ENCODE results near the gene MDP1.
A peak's percentile ranks its signal among the peaks of the same experiment; 100 is the strongest.

Gene MDP1

DNA sequence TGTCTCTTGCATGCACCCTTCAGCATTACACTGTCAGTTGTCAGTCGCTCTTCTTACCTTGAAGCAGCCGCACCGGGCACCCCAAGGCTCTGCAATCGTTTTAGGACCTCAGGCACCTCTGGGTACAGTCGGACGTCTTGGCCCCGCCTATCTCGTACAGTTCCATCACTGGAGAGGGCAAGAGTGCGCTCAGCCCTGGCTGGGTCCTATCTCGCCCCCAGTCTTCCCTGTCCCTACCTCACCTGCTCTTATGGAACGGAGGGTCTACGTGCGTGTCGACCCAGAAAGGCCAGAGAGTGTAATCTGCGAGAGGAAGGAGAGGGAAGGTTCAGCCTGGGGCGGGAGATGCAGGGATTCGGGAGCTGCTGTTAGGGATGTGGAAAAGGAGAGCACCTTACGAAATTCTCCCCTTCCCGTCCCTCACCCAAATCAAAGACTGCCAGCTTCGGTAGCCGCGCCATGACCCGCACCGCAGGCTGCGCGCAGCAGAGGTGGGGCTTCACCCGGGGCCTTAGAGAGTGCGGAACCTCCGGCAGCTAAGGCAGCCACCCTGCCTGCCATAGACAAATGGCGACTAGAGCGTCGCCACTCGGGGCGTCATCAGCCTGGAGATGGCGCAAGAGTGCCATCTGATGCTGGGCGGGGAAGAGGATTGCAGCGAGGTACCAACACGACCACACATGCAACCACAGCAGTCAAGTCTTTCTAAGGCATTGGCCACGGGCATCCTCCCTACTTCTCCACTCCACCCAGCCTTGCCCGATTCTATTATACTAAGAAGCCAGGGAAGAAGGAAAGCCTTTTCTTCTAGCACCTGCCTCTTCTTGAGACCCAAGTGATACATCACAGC, at the start of gene MDP1:
Gene MDP1 (minus strand): TSS at position 572 of the 850 bp plus-strand sequence. CDS start 111 bp downstream, at position 461.
- DNase-seq = peak; percentile 92 to 95
- TF ChIP-seq POLR2A (IDR thresholded peaks at IDR 0.05; ENCODE audit: low read length) (peak; percentile 94), GATA1 (IDR thresholded peaks at IDR 0.05; ENCODE audit: low read depth, low read length) (no peak)

DNA sequence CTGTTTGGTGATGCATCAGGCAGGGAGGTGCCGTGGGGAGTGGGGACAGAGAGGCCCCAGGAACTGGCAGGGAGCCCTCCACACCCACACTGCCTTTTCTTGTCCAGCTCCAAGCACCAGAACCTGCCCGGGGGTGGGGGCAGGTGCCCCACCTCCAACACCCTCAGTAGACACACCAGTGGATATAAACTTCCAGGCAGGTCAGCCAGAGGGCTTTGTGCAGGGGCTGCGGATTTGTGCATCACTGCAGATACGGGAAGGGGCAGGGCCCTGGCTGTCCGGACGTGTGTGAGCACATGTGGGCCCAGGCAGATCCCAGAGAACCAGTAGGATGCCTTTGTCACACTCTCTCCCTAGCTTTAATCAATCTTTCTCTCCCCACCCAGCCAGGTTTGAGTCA, 48.4 kb upstream of the MDP1 start:
- DNase-seq = no peak
- TF ChIP-seq GATA1 (IDR thresholded peaks at IDR 0.05; ENCODE audit: low read depth, low read length) = no peak
- no peak for TF ChIP-seq POLR2A (IDR thresholded peaks at IDR 0.05; ENCODE audit: low read length)

DNA sequence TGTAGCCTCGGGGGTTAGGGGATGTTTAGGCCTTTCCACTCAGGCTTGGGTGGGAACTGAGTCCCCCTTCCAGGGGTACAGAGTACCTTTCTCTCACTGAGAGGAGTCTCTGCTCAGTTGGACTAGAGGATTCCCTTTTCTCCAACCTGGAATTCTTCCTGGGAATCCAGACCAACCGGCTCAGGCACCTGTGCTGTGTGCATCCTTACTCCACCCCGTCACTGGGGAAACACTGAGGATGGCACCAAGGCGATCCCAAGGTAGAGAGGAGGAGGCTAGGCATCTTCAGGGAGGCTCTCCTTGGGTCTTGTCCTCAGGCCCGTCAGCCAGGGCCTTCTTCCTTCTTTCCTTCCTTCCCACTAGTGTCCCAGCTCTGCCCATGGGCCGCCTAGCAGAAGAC, 48.0 kb upstream of the MDP1 start:
- no peak for TF ChIP-seq GATA1 (IDR thresholded peaks at IDR 0.05; ENCODE audit: low read depth, low read length)
- TF ChIP-seq POLR2A (IDR thresholded peaks at IDR 0.05; ENCODE audit: low read length) = no peak
- DNase-seq = no peak

DNA sequence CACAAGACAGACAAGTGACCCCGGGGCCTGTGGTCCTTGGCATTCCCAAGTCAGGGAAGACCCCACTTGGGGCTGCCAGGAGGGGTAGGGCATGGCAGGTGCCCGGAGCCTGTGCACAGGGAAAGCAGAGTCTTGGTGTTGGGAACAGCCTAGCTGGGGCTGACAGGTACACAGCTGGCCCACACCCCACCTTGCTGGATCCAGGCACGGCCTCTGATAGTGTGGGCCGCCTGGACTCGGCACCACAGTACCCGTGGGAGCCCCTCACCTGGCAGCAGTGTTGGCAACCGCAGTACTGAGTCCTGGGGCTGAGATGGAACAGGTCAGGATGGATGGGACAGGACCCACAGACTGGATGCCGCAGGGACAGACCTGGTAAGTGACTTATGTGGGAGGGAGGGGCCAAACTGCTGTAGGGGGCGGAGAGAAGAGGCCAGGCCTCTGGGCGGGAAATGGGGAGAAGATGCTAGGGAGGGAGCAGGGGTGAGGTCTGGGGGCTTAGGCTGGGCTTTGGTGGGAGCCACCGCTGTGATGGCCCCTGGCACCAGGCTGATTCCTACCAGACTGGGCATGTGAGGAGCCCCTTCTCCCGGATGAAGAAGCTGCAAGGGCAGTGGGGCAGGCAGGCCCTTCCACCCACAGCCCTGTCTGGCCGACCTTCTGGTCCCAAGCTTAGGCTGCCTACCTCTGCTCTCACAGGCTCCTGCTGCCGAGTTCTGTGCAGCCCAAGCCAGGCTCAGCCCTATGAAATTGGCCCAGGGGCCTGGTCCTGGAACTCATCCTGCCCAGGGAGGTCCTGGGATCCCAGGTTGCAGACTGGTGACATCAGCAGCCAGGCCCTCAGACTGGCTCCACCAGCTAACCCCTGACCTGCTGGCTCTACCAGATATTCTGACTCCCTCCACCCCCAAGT, 47.2 kb upstream of the MDP1 start, which contains the start of gene TGM1:
Gene TGM1 (minus strand): TSS at position 357 of the 913 bp plus-strand sequence. CDS start 825 bp downstream, outside the sequence.
- peak; percentile 18 to 62 for DNase-seq
- no peak for TF ChIP-seq POLR2A (IDR thresholded peaks at IDR 0.05; ENCODE audit: low read length)
- no peak for TF ChIP-seq GATA1 (IDR thresholded peaks at IDR 0.05; ENCODE audit: low read depth, low read length)

DNA sequence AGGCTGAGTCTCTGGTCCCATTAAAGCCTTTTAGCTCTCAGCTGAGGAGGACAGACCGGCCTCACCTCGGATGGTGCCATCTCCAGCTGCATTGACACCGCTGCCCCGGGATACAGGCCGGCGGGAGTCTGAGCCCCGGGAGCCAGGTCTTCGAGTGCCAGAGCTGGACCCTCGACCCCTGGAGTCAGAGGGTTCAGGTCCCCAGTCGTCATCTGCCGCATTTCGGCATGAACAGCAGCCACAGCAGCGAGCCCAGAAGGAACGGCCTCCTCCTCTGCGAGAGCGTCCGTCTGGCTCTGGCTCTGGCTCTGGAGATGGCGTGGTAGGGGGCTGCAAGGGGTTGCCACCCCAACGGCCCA, 46.1 kb upstream of the MDP1 start:
- DNase-seq = no peak
- TF ChIP-seq POLR2A (IDR thresholded peaks at IDR 0.05; ENCODE audit: low read length) (no peak), GATA1 (IDR thresholded peaks at IDR 0.05; ENCODE audit: low read depth, low read length) (no peak)

DNA sequence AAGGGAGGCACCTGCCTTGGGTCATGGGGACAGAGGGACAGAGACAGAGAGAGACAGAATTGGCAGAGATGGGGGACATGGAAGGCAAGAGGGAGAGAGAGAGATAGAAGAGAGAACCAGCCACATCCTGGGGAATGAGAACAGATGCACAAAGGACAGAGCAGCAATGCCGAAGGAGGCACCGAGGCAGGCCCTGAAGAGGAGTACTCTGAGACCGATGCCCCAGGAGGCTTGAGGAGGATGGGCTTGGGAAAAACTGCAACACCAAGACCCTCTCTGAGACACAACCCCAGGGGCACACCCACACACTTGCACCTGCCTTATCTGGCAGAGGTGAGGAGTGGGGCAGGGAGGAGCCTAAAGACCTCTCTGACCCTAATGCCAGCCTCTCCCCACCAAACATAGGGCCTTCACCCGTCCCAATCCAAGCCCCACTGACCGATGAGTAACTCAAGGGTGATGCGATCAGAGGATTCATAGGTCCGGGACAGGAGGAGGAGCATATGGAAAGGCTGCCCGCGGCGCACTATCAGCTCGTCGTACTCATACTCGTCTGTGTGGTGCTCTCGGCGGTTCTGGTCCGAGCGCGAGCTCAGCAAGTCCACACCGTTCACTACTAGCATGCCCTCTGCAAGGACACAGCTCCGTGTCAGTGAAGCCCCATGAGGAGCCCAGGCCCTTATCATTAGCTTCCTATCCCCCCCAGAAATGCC, 45.5 kb upstream of the MDP1 start:
- DNase-seq = no peak
- TF ChIP-seq POLR2A (IDR thresholded peaks at IDR 0.05; ENCODE audit: low read length) (no peak), GATA1 (IDR thresholded peaks at IDR 0.05; ENCODE audit: low read depth, low read length) (no peak)

DNA sequence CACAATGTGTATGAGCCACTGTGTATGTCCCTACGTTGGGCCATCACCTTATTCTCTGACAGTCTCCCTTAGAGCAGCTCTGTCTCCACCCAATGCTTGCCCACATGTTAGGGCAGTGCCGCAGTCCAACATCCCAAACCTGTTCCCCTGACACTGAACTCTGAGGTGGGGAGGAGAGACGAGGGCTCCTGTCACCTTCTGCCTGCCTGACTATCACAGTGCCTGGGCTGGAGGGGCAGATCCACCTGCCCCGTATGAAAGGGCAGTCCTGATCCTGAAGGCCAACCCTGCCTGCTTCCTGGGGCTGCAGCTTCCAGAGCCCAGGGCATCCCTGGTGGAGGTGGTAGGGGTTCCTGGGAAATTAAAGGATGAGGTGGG, 44.9 kb upstream of the MDP1 start:
- no peak for DNase-seq
- TF ChIP-seq POLR2A (IDR thresholded peaks at IDR 0.05; ENCODE audit: low read length) (no peak), GATA1 (IDR thresholded peaks at IDR 0.05; ENCODE audit: low read depth, low read length) (no peak)

DNA sequence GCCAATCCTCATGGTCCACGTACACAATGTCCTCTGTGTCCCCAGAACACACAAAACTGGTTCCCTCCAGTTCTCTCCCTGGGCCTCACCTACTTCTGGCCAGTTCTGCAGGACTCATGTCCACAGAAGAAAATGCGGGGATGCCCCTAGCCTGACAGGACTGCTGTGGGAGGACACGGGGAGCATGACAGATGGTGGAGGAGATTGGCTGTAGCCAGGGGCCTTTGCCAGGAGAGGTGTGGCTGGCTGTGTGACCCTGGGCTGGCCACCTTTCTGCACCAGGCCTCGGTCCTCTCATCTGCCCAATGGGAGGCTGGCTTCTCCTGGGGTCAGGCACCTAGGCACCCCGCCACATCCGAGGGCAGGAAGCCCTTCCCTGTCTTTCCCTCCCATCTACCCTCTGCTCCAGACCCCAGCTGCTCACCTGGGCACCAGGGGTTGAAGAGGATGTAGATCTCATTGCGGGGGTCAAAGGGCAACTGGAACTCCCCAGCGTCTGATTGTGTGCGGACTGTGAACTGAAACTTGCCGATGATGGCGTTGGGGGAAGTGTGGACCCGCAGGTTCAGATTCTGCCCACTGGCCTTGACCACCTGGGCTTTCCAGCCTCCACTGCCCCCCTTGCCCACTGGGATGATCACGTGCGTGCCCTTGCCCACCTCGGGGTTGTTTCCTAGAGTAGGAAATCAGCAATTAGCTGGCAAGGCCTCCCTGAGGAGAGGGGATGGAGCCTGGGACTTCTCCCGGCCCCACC, 44.3 kb upstream of the MDP1 start:
- TF ChIP-seq GATA1 (IDR thresholded peaks at IDR 0.05; ENCODE audit: low read depth, low read length) (no peak), POLR2A (IDR thresholded peaks at IDR 0.05; ENCODE audit: low read length) (no peak)
- peak; percentile 41 to 54 for DNase-seq

DNA sequence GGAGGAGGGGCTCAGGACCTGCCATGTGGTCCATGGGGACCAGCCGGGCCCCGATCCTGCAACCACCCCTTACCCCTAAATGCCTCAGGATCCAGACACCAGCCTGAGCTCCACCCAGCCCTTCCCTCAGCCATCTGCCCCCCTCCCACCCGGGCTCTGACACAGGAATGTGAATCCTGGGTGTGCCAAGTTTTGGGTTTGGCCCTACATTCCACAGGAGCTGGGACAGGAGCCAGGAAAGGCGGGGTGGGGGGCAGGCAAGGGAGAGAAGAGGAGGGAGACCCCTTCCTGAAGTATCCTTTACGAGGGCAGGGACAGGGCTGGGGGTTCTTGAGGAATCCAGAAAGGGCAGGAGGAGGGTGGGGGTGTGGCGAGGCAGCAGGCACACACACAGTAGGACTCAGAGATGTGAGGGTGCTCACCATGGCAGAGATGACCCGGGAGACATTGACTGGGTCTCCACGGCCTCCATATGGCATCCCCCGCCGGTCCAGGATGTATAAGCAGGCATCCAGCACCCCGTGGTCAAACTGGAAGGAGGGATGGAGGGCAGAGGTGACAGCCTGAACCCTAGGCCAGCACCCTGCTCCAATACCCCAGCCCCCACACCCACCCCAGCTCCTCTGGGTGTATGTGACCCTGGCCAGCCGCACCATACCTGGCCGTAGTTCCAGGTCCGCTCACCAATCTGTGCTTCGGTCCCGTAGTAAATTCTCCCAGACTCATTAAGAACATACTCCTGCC, 43.6 kb upstream of the MDP1 start:
- TF ChIP-seq GATA1 (IDR thresholded peaks at IDR 0.05; ENCODE audit: low read depth, low read length) (no peak), POLR2A (IDR thresholded peaks at IDR 0.05; ENCODE audit: low read length) (no peak)
- no peak for DNase-seq

DNA sequence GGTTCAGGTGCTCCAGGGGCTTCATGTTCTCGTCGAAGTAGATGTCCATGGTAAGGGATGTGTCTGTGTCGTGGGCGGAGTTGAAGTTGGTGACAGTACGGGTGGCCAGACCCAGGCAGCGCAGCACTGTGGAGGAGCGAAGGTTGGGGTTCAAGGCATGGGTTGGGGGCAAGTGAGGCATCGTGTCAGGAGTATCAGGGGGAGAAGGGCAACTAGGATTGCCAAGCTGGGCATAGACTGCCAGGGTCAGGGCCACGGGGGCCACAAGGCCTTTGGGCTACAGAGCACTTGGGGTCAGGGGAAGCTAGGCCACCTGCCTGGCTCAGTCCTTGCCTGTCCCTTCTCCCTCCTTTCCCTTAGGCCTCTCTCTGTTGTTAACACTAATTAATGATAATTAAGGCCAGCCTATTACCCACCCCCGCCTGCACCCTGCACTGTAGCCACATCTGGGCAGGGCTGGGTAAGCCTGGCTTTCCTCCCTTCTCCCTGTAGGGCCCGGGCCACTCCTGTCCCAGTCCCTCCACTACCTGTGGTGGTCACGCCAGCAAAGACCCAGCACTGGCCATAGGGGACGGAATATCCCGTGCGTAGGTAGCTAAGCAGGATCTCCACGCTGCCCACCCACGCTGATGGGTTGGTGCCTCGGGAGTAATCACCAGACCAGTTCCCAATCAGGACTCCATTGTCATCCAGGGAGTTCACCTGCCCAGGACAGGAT, 42.8 kb upstream of the MDP1 start:
- DNase-seq = no peak

DNA sequence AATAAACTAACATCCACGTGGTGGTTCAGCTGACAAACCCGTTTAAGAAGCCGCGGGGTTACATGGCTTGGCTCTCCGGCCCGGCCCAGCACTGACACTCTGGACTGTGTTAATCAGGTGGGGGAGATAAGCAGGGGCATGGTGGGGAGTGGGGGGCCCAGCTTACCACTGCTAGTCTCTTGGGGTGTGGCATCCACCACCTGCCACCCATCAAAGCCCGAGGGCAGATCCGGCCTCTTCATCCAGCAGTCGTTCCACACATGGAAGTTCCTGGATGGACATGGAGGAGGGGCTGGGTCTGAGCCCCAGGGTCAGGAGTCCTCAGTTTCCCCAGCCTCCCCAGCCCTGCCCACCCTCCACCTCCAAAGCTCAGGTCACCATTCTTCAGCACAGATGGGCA, 42.3 kb upstream of the MDP1 start:
- no peak for TF ChIP-seq POLR2A (IDR thresholded peaks at IDR 0.05; ENCODE audit: low read length)
- no peak for TF ChIP-seq GATA1 (IDR thresholded peaks at IDR 0.05; ENCODE audit: low read depth, low read length)
- no peak for DNase-seq

More for the DNA sequence above, 42.8 kb upstream of the MDP1 start:
- no peak for TF ChIP-seq GATA1 (IDR thresholded peaks at IDR 0.05; ENCODE audit: low read depth, low read length)
- no peak for TF ChIP-seq POLR2A (IDR thresholded peaks at IDR 0.05; ENCODE audit: low read length)

DNA sequence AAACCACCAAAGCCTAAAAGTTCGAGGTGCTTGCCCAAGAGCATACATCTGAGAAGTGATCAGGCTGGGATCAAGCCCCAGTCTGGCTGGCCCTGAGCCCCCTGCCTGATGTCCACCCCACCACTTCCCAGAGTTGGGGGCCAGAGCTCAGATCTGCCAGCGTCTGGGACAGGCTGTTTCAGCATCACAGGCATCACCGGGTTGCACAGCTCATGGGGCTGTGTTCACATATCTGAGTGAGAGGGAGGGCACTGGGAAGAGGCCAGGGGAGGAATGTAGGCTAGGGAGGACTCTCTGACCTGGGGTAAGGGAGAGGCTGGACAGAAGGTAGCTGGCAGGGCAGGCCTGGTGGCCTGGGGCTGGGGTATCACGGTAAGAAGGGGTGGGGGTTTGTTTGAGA, 41.1 kb upstream of the MDP1 start:
- TF ChIP-seq GATA1 (IDR thresholded peaks at IDR 0.05; ENCODE audit: low read depth, low read length) = no peak
- TF ChIP-seq POLR2A (IDR thresholded peaks at IDR 0.05; ENCODE audit: low read length) = no peak
- peak in 1 of 2 experiments; percentile 53 for DNase-seq

Measured in erythroblast (primary cell).